OCI-LY1 (cell line): ENCODE data around the gene C11orf65.
"Not testable (repeated sequence)": the region's sequence is repeated elsewhere in the genome, so short reads cannot be mapped to it uniquely, and the experiment has no call there.

Experiments used
- H2AFZ ChIP-seq: fragments of 200-600 bp; sonication (generic), shearing (Covaris generic); 2 replicates; pipeline ENCODE4 v1.6.0; 2014; ENCODE audit warnings: antibody characterized with exemption, mild to moderate bottlenecking, low read length
- H3F3A ChIP-seq: fragments of 200-600 bp; sonication (generic), shearing (Covaris generic); 2 replicates; pipeline ENCODE4 v1.6.0; 2014; ENCODE audit warnings: mild to moderate bottlenecking, antibody characterized with exemption, low read length, moderate library complexity; ENCODE audit not compliant: insufficient read depth
- H3K27ac ChIP-seq: fragments of 200-600 bp; sonication (generic); 2 replicates; pipeline ENCODE4 v1.5.1; 2014; ENCODE audit warnings: low read length, mixed run types, mild to moderate bottlenecking, low read depth; ENCODE audit not compliant: poor library complexity, severe bottlenecking
- H3K27me3 ChIP-seq: fragments of 200-600 bp; sonication (generic); 2 replicates; pipeline ENCODE4 v1.6.0; 2014; ENCODE audit warnings: antibody characterized with exemption, mild to moderate bottlenecking, low read length, moderate library complexity; ENCODE audit not compliant: insufficient read depth
- H3K36me3 ChIP-seq: fragments of 200-600 bp; sonication (generic); 2 replicates; pipeline ENCODE4 v1.6.1; 2014; ENCODE audit warnings: mild to moderate bottlenecking, antibody characterized with exemption, low read length, moderate library complexity, mixed read lengths; ENCODE audit not compliant: insufficient read depth
- H3K4me1 ChIP-seq: fragments of 200-600 bp; sonication (generic); 2 replicates; pipeline ENCODE4 v1.5.1; 2014; ENCODE audit warnings: mild to moderate bottlenecking, low read length, moderate library complexity; ENCODE audit not compliant: insufficient read depth, severe bottlenecking
- H3K4me2 ChIP-seq: fragments of 200-600 bp; sonication (generic), shearing (Covaris generic); 2 replicates; pipeline ENCODE4 v1.6.1; 2014; ENCODE audit warnings: low read length
- H3K4me3 ChIP-seq: fragments of 200-600 bp; sonication (generic); 2 replicates; pipeline ENCODE4 v1.5.1; 2014; ENCODE audit warnings: low read length, low read depth, mild to moderate bottlenecking, mixed read lengths; ENCODE audit not compliant: poor library complexity, severe bottlenecking
- H3K79me2 ChIP-seq: fragments of 200-600 bp; shearing (Covaris generic); 2 replicates; pipeline ENCODE4 v1.6.1; 2016; ENCODE audit warnings: mixed run types, low read length, mixed read lengths; ENCODE audit not compliant: insufficient read depth
- H3K9ac ChIP-seq: fragments of 200-600 bp; sonication (generic), shearing (Covaris generic); 2 replicates; pipeline ENCODE4 v1.6.1; 2014; ENCODE audit warnings: mild to moderate bottlenecking, low read length, mixed read lengths
- H3K9me2 ChIP-seq: fragments of 200-600 bp; sonication (generic), shearing (Covaris generic); 2 replicates; pipeline ENCODE4 v1.6.1; 2014; ENCODE audit warnings: low read depth, mild to moderate bottlenecking, low read length, mixed read lengths
- H3K9me3 ChIP-seq: fragments of 200-600 bp; shearing (Covaris generic); 2 replicates; pipeline ENCODE4 v1.6.1; 2014; ENCODE audit warnings: low read length, mixed read lengths
- H4K20me1 ChIP-seq: fragments of 200-600 bp; sonication (generic), shearing (Covaris generic); 2 replicates; pipeline ENCODE4 v1.6.0; 2016; ENCODE audit warnings: mild to moderate bottlenecking, low read length; ENCODE audit not compliant: insufficient read depth
- EZH2 ChIP-seq: fragments of 200-600 bp; sonication (generic), shearing (Covaris generic); IDR thresholded peaks from 2 replicates; pipeline ENCODE4 v1.8.0; 2017; ENCODE audit warnings: borderline replicate concordance, mixed run types, mild to moderate bottlenecking, antibody characterized with exemption, low read length, moderate library complexity, mixed read lengths
- TF ChIP-seq, protein P1 (sequence below): fragments of 200-600 bp; sonication (generic), shearing (Covaris generic); IDR thresholded peaks from 2 replicates; pipeline ENCODE4 v1.5.1; 2017; ENCODE audit warnings: mild to moderate bottlenecking, antibody characterized with exemption, low read length, moderate library complexity, mixed read lengths

Gene C11orf65

DNA sequence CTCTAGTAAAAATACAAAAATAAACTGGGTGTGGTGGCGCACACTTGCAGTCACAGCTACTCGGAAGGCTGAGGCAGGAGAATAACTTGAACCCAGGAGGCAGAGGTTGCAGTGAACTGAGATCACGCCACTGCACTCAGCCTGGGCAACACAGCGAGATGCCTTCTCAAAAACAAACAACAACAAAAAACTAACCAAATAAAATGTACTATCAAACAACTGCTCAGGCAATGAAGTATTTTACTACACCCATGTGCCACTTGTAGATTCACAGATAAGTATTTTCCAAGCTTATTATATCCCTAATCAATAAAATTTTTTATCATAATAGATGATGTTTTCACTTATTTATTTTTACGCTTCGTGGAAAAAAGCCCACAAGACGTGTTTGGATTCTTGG lies 924 bp downstream of the C11orf65 start:
- TF ChIP-seq, protein P1, sequence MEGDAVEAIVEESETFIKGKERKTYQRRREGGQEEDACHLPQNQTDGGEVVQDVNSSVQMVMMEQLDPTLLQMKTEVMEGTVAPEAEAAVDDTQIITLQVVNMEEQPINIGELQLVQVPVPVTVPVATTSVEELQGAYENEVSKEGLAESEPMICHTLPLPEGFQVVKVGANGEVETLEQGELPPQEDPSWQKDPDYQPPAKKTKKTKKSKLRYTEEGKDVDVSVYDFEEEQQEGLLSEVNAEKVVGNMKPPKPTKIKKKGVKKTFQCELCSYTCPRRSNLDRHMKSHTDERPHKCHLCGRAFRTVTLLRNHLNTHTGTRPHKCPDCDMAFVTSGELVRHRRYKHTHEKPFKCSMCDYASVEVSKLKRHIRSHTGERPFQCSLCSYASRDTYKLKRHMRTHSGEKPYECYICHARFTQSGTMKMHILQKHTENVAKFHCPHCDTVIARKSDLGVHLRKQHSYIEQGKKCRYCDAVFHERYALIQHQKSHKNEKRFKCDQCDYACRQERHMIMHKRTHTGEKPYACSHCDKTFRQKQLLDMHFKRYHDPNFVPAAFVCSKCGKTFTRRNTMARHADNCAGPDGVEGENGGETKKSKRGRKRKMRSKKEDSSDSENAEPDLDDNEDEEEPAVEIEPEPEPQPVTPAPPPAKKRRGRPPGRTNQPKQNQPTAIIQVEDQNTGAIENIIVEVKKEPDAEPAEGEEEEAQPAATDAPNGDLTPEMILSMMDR = no peak
- TF ChIP-seq EZH2 = no peak
- no peaks in the 10 kb centered on the region for H3K79me2 ChIP-seq
- H3K4me1 ChIP-seq = peaks cover 18% of the 10 kb centered on the region
- H3K36me3 ChIP-seq = no peaks in the 10 kb centered on the region
- H3F3A ChIP-seq = no peaks in the 10 kb centered on the region
- peak overlapping the region; percentile 89 for H3K9ac ChIP-seq
- no peak overlapping the region for H3K27ac ChIP-seq
- no peaks in the 10 kb centered on the region for H3K9me2 ChIP-seq
- no peaks in the 10 kb centered on the region for H3K9me3 ChIP-seq
- H3K4me3 ChIP-seq = peak overlapping the region; percentile 92
- H4K20me1 ChIP-seq = no peaks in the 10 kb centered on the region
- H3K27me3 ChIP-seq = no peaks in the 10 kb centered on the region
- peak overlapping the region; percentile 4; the same call in 1 of the 2 replicates for H2AFZ ChIP-seq
- H3K4me2 ChIP-seq = peak overlapping the region; percentile 85

DNA sequence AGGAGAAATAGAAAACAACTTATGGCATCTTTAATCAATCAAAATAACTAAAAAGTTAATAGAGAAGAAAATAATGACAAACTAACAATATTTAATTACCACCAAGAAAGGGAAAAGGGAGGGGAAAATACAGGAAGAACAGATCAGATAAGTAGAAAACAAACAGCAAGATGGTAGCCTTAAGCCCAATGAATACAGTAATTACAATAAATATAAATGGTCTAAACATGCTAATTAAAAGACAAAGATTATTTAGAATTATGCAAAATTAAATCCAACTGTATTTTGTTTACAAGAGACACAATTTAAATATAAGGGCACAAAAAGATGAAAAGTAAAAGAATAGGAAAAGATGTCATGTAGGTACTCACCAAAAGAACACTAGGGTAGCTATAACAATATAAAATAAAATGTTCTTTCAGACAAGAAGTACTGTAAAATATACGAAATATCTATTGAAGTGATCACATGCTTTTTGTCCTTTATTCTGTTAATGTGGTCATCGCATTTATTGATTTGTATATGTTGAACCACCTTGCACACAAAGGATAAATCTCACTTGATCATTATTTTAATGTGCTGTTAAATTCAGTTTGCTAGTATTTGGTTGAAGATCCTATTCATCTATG lies 14.0 kb downstream of the C11orf65 start:
- Histone ChIP-seq H3K36me3 (no peaks in the 10 kb centered on the region), H3K27ac (no peak overlapping the region), H3K4me2 (no peak overlapping the region), H3K9me2 (no peaks in the 10 kb centered on the region), H3K27me3 (no peaks in the 10 kb centered on the region), H3K4me3 (no peak overlapping the region), H2AFZ (no peak overlapping the region), H3F3A (no peaks in the 10 kb centered on the region), H3K9me3 (0 out of 2 replicates have a peak, but pooled peaks cover 4% of the 10 kb centered on the region), H3K4me1 (no peaks in the 10 kb centered on the region), H3K79me2 (no peaks in the 10 kb centered on the region), H4K20me1 (no peaks in the 10 kb centered on the region), H3K9ac (no peak overlapping the region)
- TF ChIP-seq EZH2 = no peak
- TF ChIP-seq, protein P1 = no peak

DNA sequence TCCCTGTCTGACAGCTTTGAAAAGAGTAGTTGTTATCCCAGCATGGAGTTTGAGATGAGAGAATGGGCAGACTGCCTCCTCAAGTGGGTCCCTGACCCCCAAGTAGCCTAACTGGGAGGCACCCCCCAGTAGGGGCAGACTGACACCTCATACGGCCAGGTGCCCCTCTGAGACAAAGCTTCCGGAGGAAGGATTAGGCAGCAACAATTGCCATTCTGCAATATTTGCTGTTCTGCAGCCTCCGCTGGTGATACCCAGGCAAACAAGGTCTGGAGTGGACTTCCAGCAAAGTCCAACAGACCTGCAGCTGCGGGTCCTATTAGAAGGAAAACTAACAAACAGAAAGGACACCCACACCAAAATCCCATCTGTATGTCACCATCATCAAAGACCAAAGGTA lies 25.9 kb downstream of the C11orf65 start:
- H3K9me2 ChIP-seq, H3K27ac ChIP-seq, H3K79me2 ChIP-seq, H3K27me3 ChIP-seq, H3K4me3 ChIP-seq, H4K20me1 ChIP-seq, H3K9ac ChIP-seq, H3K4me2 ChIP-seq, H3K9me3 ChIP-seq, H3K36me3 ChIP-seq, H2AFZ ChIP-seq, H3F3A ChIP-seq, H3K4me1 ChIP-seq: not testable (repeated sequence)

DNA sequence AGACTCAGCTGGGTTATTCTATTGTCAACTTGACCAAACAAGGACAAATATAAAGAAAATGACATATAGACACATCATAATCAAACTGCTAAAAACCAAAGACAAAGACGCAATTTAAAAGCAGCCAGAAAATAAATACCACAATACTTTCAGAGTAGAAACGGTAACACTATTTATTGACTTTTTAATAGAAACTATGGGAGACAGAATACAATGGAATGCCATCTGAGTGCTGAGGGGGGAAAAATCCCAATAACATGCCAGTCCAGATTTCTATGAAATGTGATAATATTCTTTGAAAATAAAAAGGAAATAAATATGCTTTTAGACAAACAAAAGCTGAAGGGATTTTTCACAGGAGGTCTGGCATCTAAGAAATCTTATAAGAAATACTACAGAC lies 30.7 kb downstream of the C11orf65 start:
- 0 out of 2 replicates have a peak, but pooled peaks cover 5% of the 10 kb centered on the region for H3K9me3 ChIP-seq
- H3K4me2 ChIP-seq = no peak overlapping the region
- no peaks in the 10 kb centered on the region for H3K9me2 ChIP-seq
- no peak overlapping the region for H3K4me3 ChIP-seq
- H2AFZ ChIP-seq = no peak overlapping the region
- no peaks in the 10 kb centered on the region for H3F3A ChIP-seq
- TF ChIP-seq EZH2 = no peak
- TF ChIP-seq, protein P1 = no peak
- peaks cover 5% of the 10 kb centered on the region; the same call in 1 of the 2 replicates for H3K27me3 ChIP-seq
- H4K20me1 ChIP-seq = no peaks in the 10 kb centered on the region
- no peaks in the 10 kb centered on the region for H3K79me2 ChIP-seq
- no peak overlapping the region for H3K9ac ChIP-seq
- no peaks in the 10 kb centered on the region for H3K4me1 ChIP-seq
- H3K27ac ChIP-seq = no peak overlapping the region
- no peaks in the 10 kb centered on the region for H3K36me3 ChIP-seq
